Measurements from ENCODE around the gene LYZL4.

- no peak for TF ChIP-seq POLR2AphosphoS5 (IDR thresholded peaks at IDR 0.05; ENCODE audit: low read depth)
- TF ChIP-seq, protein P1, sequence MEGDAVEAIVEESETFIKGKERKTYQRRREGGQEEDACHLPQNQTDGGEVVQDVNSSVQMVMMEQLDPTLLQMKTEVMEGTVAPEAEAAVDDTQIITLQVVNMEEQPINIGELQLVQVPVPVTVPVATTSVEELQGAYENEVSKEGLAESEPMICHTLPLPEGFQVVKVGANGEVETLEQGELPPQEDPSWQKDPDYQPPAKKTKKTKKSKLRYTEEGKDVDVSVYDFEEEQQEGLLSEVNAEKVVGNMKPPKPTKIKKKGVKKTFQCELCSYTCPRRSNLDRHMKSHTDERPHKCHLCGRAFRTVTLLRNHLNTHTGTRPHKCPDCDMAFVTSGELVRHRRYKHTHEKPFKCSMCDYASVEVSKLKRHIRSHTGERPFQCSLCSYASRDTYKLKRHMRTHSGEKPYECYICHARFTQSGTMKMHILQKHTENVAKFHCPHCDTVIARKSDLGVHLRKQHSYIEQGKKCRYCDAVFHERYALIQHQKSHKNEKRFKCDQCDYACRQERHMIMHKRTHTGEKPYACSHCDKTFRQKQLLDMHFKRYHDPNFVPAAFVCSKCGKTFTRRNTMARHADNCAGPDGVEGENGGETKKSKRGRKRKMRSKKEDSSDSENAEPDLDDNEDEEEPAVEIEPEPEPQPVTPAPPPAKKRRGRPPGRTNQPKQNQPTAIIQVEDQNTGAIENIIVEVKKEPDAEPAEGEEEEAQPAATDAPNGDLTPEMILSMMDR (IDR thresholded peaks at IDR 0.05; ENCODE audit: insufficient read depth, low read length) = no peak
- no peak for TF ChIP-seq GABPA (IDR thresholded peaks at IDR 0.05; ENCODE audit: low read depth)
- no peak for TF ChIP-seq REST (IDR thresholded peaks at IDR 0.05; ENCODE audit: insufficient replicate concordance, low read depth)
- TF ChIP-seq SPI1 (IDR thresholded peaks at IDR 0.05; ENCODE audit: borderline replicate concordance, low read depth) = no peak
These were observed 32.9 kb upstream of the LYZL4 start for GRCh38 chr3:42443292-42443691.
